LNCaP clone FGC (cell line): ENCODE measurements around the gene LOXL3.

Source experiments
- DNase-seq: peaks from one replicate; pipeline ENCODE4 v3.0.0-alpha.2; 2011; ENCODE audit warnings: low read depth
- H3K4me3 ChIP-seq: 2 replicates; pipeline ENCODE4 v1.5.1; 2011; ENCODE audit warnings: mild to moderate bottlenecking, low read depth, low read length, control low read depth
- CTCF ChIP-seq: IDR thresholded peaks from 2 replicates; pipeline ENCODE4 v1.5.1; 2012; ENCODE audit warnings: mild to moderate bottlenecking; ENCODE audit not compliant: control insufficient read depth, insufficient read depth; ENCODE audit errors: extremely low read depth

The LOXL3 gene

GRCh38 chr2:74499267-74499939, 54.3 kb downstream of the LOXL3 start, which contains the start of gene LBX2:
LBX2 (minus strand) TSS chr2:74499603; CDS start chr2:74499537, 66 bp downstream.
- no peak for TF ChIP-seq CTCF
- no peak within 1 kb of the TSS for H3K4me3 ChIP-seq
- DNase-seq: no peak

GRCh38 chr2:74498500-74499266, 55.1 kb downstream of the LOXL3 start:
- DNase-seq: no peak
- H3K4me3 ChIP-seq: no peak overlapping the region
- no peak for TF ChIP-seq CTCF

- no peak overlapping the region for H3K4me3 ChIP-seq
- no peak for TF ChIP-seq CTCF
- DNase-seq: no peak
These were observed 55.8 kb downstream of the LOXL3 start for GRCh38 chr2:74497777-74498499.

- H3K4me3 ChIP-seq: no peak overlapping the region
- no peak for DNase-seq
These were observed 56.6 kb downstream of the LOXL3 start for GRCh38 chr2:74496997-74497776.

GRCh38 chr2:74495440-74495839, 58.3 kb downstream of the LOXL3 start:
- no peak overlapping the region for H3K4me3 ChIP-seq
- DNase-seq: no peak
- no peak for TF ChIP-seq CTCF

More at GRCh38 chr2:74496997-74497776, 56.6 kb downstream of the LOXL3 start:
- TF ChIP-seq CTCF: no peak

GRCh38 chr2:74493546-74493945, 60.2 kb downstream of the LOXL3 start:
- no peak overlapping the region for H3K4me3 ChIP-seq
- no peak for DNase-seq
- no peak for TF ChIP-seq CTCF
